ENCODE measurements around the gene ERGIC3. TPM values are rescaled to one million over a fixed set of nuclear protein-coding genes. Genes with fewer than 3 reads are reported as not detected.

The ERGIC3 gene
- total and polyA plus RNA-seq, 2 donors (not counting 1 experiment from before 2014, with no cell fraction given): 191 to 254 TPM

DNA sequence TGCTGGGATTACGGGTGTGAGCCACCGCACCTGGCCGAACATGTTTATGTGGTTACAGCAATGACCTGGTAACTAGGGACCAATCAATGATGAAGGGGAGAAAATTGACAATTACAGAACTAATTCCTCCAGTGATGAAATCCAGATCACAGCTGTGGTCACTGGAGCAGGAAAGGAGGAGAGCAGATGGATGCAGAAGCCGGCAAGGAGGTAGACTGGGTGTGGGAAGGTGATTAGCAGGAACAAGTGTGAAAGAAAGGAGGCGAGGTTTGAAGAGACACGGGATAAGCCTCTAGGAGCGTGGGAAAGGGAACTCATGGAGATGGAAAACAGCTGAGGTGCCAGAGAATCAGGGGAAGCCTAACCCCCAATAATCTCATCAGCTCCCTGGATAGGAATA is 56.6 kb downstream of the ERGIC3 start:
- peaks cover 43% of the 10 kb centered on the region for H3K27me3 Mint-ChIP-seq
- Histone ChIP-seq H4K20me1 (ENCODE audit: control insufficient read depth, insufficient read depth, low read length, poor library complexity, severe bottlenecking) (no peaks in the 10 kb centered on the region), H3K9ac (ENCODE audit: low read length) (no peak overlapping the region)

More for the DNA sequence above, 56.6 kb downstream of the ERGIC3 start:
- CTCF ChIA-PET: no interaction called here
- DNase-seq (no peak), ATAC-seq (ENCODE audit: low read depth) (no peak)
- no peaks in the 10 kb centered on the region for H3K9me3 Mint-ChIP-seq (ENCODE audit: insufficient read depth)
- intact Hi-C loops (cut with micrococcal nuclease): no loop called here
- H3K4me3 ChIP-seq (ENCODE audit: control extremely low read depth in 1 of 5, extremely low read depth in 1 of 5, insufficient read depth in 1 of 5, low read depth in 2 of 5, low read length in 4 of 5): no peak overlapping the region
- 97% methylated on average over 3 of the region's 7 CpGs for WGBS (ENCODE audit: insufficient coverage)
- H3K9me3 ChIP-seq (ENCODE audit: control extremely low read depth in 1 of 3, control insufficient read depth in 2 of 3, insufficient read depth in 1 of 3, low read length in 2 of 3): peaks cover 0 to 6% (median 0%) of the 10 kb centered on the region in 3 donors
- no peak overlapping the region for H2AFZ ChIP-seq (ENCODE audit: insufficient read depth, low read depth, low read length, poor library complexity, severe bottlenecking)
- peaks cover 0 to 40% (median 15%) of the 10 kb centered on the region in 4 experiments for H3K27me3 ChIP-seq (replicated peaks in 1 of 4; ENCODE audit: control extremely low read depth in 1 of 4, control insufficient read depth in 3 of 4, insufficient read depth in 4 of 4, low read length in 3 of 4)
- no peaks in the 10 kb centered on the region for H3K79me2 ChIP-seq (ENCODE audit: control insufficient read depth, insufficient read depth, low read length)
- peaks cover 16 to 17% of the 10 kb centered on the region in 2 donors for H3K4me1 ChIP-seq (ENCODE audit: control insufficient read depth in 2 of 2, insufficient read depth in 2 of 2, low read length in 2 of 2)
- peaks cover 12% of the 10 kb centered on the region for H3K4me1 Mint-ChIP-seq
- H3K4me3 Mint-ChIP-seq: no peak overlapping the region
- H3K4me2 ChIP-seq (replicated peaks; ENCODE audit: low read depth, low read length, poor library complexity, severe bottlenecking): no peak overlapping the region
- TF ChIP-seq, protein P1, sequence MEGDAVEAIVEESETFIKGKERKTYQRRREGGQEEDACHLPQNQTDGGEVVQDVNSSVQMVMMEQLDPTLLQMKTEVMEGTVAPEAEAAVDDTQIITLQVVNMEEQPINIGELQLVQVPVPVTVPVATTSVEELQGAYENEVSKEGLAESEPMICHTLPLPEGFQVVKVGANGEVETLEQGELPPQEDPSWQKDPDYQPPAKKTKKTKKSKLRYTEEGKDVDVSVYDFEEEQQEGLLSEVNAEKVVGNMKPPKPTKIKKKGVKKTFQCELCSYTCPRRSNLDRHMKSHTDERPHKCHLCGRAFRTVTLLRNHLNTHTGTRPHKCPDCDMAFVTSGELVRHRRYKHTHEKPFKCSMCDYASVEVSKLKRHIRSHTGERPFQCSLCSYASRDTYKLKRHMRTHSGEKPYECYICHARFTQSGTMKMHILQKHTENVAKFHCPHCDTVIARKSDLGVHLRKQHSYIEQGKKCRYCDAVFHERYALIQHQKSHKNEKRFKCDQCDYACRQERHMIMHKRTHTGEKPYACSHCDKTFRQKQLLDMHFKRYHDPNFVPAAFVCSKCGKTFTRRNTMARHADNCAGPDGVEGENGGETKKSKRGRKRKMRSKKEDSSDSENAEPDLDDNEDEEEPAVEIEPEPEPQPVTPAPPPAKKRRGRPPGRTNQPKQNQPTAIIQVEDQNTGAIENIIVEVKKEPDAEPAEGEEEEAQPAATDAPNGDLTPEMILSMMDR (IDR thresholded peaks at IDR 0.05): no peak
- TF ChIP-seq EZH2 (IDR thresholded peaks at IDR 0.05; ENCODE audit: borderline replicate concordance, insufficient read depth, low read depth, low read length, poor library complexity, severe bottlenecking): no peak
- H3K36me3 ChIP-seq (replicated peaks in 1 of 2; ENCODE audit: control extremely low read depth in 1 of 2, control insufficient read depth in 1 of 2, extremely low read depth in 1 of 2, insufficient read depth in 2 of 2, low read length in 1 of 2): no peaks in the 10 kb centered on the region
- no peak overlapping the region for H3K27ac ChIP-seq (ENCODE audit: low read length in 2 of 2)
- POLR2A ChIA-PET: interaction anchor here (0.6 kb wide), 1 partner anchor 345 kb away, joined by 4 read pairs; no protein-coding TSS in a partner anchor
- H3K27ac Mint-ChIP-seq: no peak overlapping the region
